ENCODE measurements around the gene NFU1. TPM values are rescaled to one million over a fixed set of nuclear protein-coding genes. Genes with fewer than 3 reads are reported as not detected.

The NFU1 gene
- total RNA-seq, 2 experiments from 2014 or later: 37.8 to 44.5 TPM

GRCh38 chr2:69411120-69411519 is 26.1 kb downstream of the NFU1 start:
- intact Hi-C loops (cut with micrococcal nuclease): no loop called here
- Mint-ChIP-seq H3K27ac (no peak overlapping the region), H3K27me3 (no peaks in the 10 kb centered on the region), H3K4me3 (no peak overlapping the region), H3K36me3 (peaks cover 13% of the 10 kb centered on the region), H3K9me3 (no peaks in the 10 kb centered on the region), H3K4me1 (ENCODE audit: low read depth) (peaks cover 4% of the 10 kb centered on the region)
- CTCF ChIA-PET: no interaction called here
- POLR2A ChIA-PET: no interaction called here
- no peak for DNase-seq

- peaks cover 27% of the 10 kb centered on the region for H3K36me3 Mint-ChIP-seq
These were observed 31.9 kb downstream of the NFU1 start for GRCh38 chr2:69405306-69405705.

GRCh38 chr2:69400121-69400520 is 37.1 kb downstream of the NFU1 start:
- peaks cover 25% of the 10 kb centered on the region for H3K36me3 Mint-ChIP-seq
- H3K27me3 Mint-ChIP-seq: no peaks in the 10 kb centered on the region
- CTCF ChIA-PET: interaction anchor here (0.7 to 1.4 kb wide), 3 partner anchors 19 to 165 kb away, joined by 3 to 4 read pairs (median 4); no protein-coding TSS in a partner anchor
- H3K27ac Mint-ChIP-seq: no peak overlapping the region
- H3K4me1 Mint-ChIP-seq (ENCODE audit: low read depth): no peaks in the 10 kb centered on the region
- no peak for DNase-seq
- H3K9me3 Mint-ChIP-seq: no peaks in the 10 kb centered on the region
- intact Hi-C loops (cut with micrococcal nuclease): no loop called here
- POLR2A ChIA-PET: interaction anchor here (0.6 kb wide), 1 partner anchor 178 kb away, joined by 3 read pairs; no protein-coding TSS in a partner anchor
- H3K4me3 Mint-ChIP-seq: no peak overlapping the region

More at GRCh38 chr2:69405306-69405705, 31.9 kb downstream of the NFU1 start:
- H3K4me3 Mint-ChIP-seq: no peak overlapping the region
- no peak for DNase-seq
- no peak overlapping the region for H3K27ac Mint-ChIP-seq
- peaks cover 4% of the 10 kb centered on the region for H3K4me1 Mint-ChIP-seq (ENCODE audit: low read depth)
- no peaks in the 10 kb centered on the region for H3K27me3 Mint-ChIP-seq
- POLR2A ChIA-PET: no interaction called here
- intact Hi-C loops (cut with micrococcal nuclease): no loop called here
- no peaks in the 10 kb centered on the region for H3K9me3 Mint-ChIP-seq
- CTCF ChIA-PET: interaction anchor here (1.1 kb wide), 1 partner anchor 29 kb away, joined by 4 read pairs; no protein-coding TSS in a partner anchor

- H3K4me3 Mint-ChIP-seq: no peak overlapping the region
- H3K27ac Mint-ChIP-seq: no peak overlapping the region
- DNase-seq: no peak
- H3K27me3 Mint-ChIP-seq: no peaks in the 10 kb centered on the region
- CTCF ChIA-PET: no interaction called here
- no peaks in the 10 kb centered on the region for H3K4me1 Mint-ChIP-seq (ENCODE audit: low read depth)
- intact Hi-C loops (cut with micrococcal nuclease): no loop called here
- peaks cover 22% of the 10 kb centered on the region for H3K36me3 Mint-ChIP-seq
- POLR2A ChIA-PET: no interaction called here
- H3K9me3 Mint-ChIP-seq: no peaks in the 10 kb centered on the region
These were observed 40.0 kb downstream of the NFU1 start for GRCh38 chr2:69397234-69397633.

- Mint-ChIP-seq H3K9me3 (no peaks in the 10 kb centered on the region), H3K36me3 (peaks cover 20% of the 10 kb centered on the region), H3K27me3 (no peaks in the 10 kb centered on the region), H3K4me1 (ENCODE audit: low read depth) (no peaks in the 10 kb centered on the region), H3K4me3 (no peak overlapping the region), H3K27ac (no peak overlapping the region)
- intact Hi-C loops (cut with micrococcal nuclease): no loop called here
- DNase-seq: no peak
- ChIA-PET POLR2A (no interaction called here), CTCF (no interaction called here)
These were observed 41.4 kb downstream of the NFU1 start for GRCh38 chr2:69395866-69396265.

- Mint-ChIP-seq H3K36me3 (peaks cover 17% of the 10 kb centered on the region), H3K27ac (no peak overlapping the region), H3K4me1 (ENCODE audit: low read depth) (no peaks in the 10 kb centered on the region), H3K27me3 (no peaks in the 10 kb centered on the region), H3K9me3 (no peaks in the 10 kb centered on the region), H3K4me3 (no peak overlapping the region)
- ChIA-PET POLR2A (no interaction called here), CTCF (no interaction called here)
- intact Hi-C loops (cut with micrococcal nuclease): loop anchor here (5.0 kb wide), 1 partner anchor 33 kb away; no protein-coding TSS in a partner anchor
- no peak for DNase-seq
These were observed 43.3 kb downstream of the NFU1 start for GRCh38 chr2:69393963-69394362.

- Mint-ChIP-seq H3K27me3 (no peaks in the 10 kb centered on the region), H3K4me1 (ENCODE audit: low read depth) (peaks cover 19% of the 10 kb centered on the region), H3K27ac (no peak overlapping the region), H3K36me3 (peaks cover 10% of the 10 kb centered on the region), H3K4me3 (no peak overlapping the region), H3K9me3 (no peaks in the 10 kb centered on the region)
- intact Hi-C loops (cut with micrococcal nuclease): loop anchor here (5.0 kb wide), 1 partner anchor 37 kb away; no protein-coding TSS in a partner anchor
- no peak for DNase-seq
- CTCF ChIA-PET: interaction anchor here (0.9 to 1.6 kb wide), 6 partner anchors 9 to 334 kb away, joined by 3 to 10 read pairs (median 4); partner anchors contain the start of gene NFU1
- POLR2A ChIA-PET: no interaction called here
These were observed 46.8 kb downstream of the NFU1 start for GRCh38 chr2:69390471-69390870.

GRCh38 chr2:69390001-69390400 is 47.2 kb downstream of the NFU1 start:
- H3K4me1 Mint-ChIP-seq (ENCODE audit: low read depth): peaks cover 20% of the 10 kb centered on the region
- no peak for DNase-seq
- ChIA-PET CTCF (interaction anchor here (1.0 to 1.6 kb wide), 4 partner anchors 9 to 47 kb away, joined by 3 to 10 read pairs (median 3); partner anchors contain the start of gene NFU1), POLR2A (interaction anchor here (0.6 kb wide), 1 partner anchor 86 kb away, joined by 3 read pairs; no protein-coding TSS in a partner anchor)
- intact Hi-C loops (cut with micrococcal nuclease): loop anchor here (5.0 kb wide), 1 partner anchor 37 kb away; no protein-coding TSS in a partner anchor
- peaks cover 8% of the 10 kb centered on the region for H3K36me3 Mint-ChIP-seq
- no peaks in the 10 kb centered on the region for H3K27me3 Mint-ChIP-seq
- no peak overlapping the region for H3K27ac Mint-ChIP-seq
- H3K4me3 Mint-ChIP-seq: no peak overlapping the region
- H3K9me3 Mint-ChIP-seq: no peaks in the 10 kb centered on the region

- Mint-ChIP-seq H3K4me1 (ENCODE audit: low read depth) (peaks cover 22% of the 10 kb centered on the region), H3K36me3 (peaks cover 3% of the 10 kb centered on the region), H3K9me3 (no peaks in the 10 kb centered on the region), H3K27me3 (no peaks in the 10 kb centered on the region), H3K4me3 (no peak overlapping the region), H3K27ac (no peak overlapping the region)
- intact Hi-C loops (cut with micrococcal nuclease): loop anchor here (10.0 kb wide), 3 partner anchors 256 to 756 kb away; partner anchors contain the start of genes AAK1 and PCBP1
- ChIA-PET CTCF (interaction anchor here (1.2 to 1.7 kb wide), 3 partner anchors 10 to 176 kb away, joined by 3 to 4 read pairs (median 3); no protein-coding TSS in a partner anchor), POLR2A (interaction anchor here (0.6 kb wide), 2 partner anchors 47 to 87 kb away, joined by 3 read pairs; no protein-coding TSS in a partner anchor)
- DNase-seq: no peak
These were observed 48.0 kb downstream of the NFU1 start for GRCh38 chr2:69389271-69389670.

- Mint-ChIP-seq H3K4me1 (ENCODE audit: low read depth) (peaks cover 31% of the 10 kb centered on the region), H3K36me3 (peaks cover 2% of the 10 kb centered on the region), H3K9me3 (no peaks in the 10 kb centered on the region), H3K27me3 (no peaks in the 10 kb centered on the region), H3K4me3 (peak overlapping the region; percentile 85), H3K27ac (peak overlapping the region; percentile 80)
- CTCF ChIA-PET: interaction anchor here (1.7 kb wide), 1 partner anchor 178 kb away, joined by 4 read pairs; no protein-coding TSS in a partner anchor
- no peak for DNase-seq
- intact Hi-C loops (cut with micrococcal nuclease): loop anchor here (1.0 to 10.0 kb wide), 4 partner anchors 49 to 757 kb away; partner anchors contain the start of genes AAK1, NFU1 and PCBP1
- POLR2A ChIA-PET: interaction anchor here (1.3 kb wide), 1 partner anchor 49 kb away, joined by 4 read pairs; the partner anchor contains the start of gene NFU1
These were observed 49.3 kb downstream of the NFU1 start for GRCh38 chr2:69387770-69388481.

- CTCF ChIA-PET: interaction anchor here (0.6 to 1.4 kb wide), 3 partner anchors 12 to 992 kb away, joined by 3 to 13 read pairs (median 3); partner anchors contain the start of gene ANXA4
- peak; percentile 95 for DNase-seq
- peak within 1 kb of the TSS; percentile 80 for H3K27ac Mint-ChIP-seq
- H3K9me3 Mint-ChIP-seq: no peaks in the 10 kb centered on the region
- H3K27me3 Mint-ChIP-seq: no peaks in the 10 kb centered on the region
- H3K36me3 Mint-ChIP-seq: peaks cover 7% of the 10 kb centered on the region
- H3K4me3 Mint-ChIP-seq: peak within 1 kb of the TSS; percentile 85
- POLR2A ChIA-PET: interaction anchor here (1.5 kb wide), 1 partner anchor 50 kb away, joined by 6 read pairs; the partner anchor contains the start of gene NFU1
- intact Hi-C loops (cut with micrococcal nuclease): loop anchor here (1.0 to 10.0 kb wide), 4 partner anchors 50 to 758 kb away; partner anchors contain the start of genes AAK1, NFU1 and PCBP1
- peaks cover 39% of the 10 kb centered on the region for H3K4me1 Mint-ChIP-seq (ENCODE audit: low read depth)
These were observed 50.2 kb downstream of the NFU1 start, which contains the start of gene GFPT1 for GRCh38 chr2:69386789-69387734. Gene GFPT1 (minus strand): TSS chr2:69387227. CDS start chr2:69387071, 156 bp downstream.

Measured in activated CD4-positive, alpha-beta memory T cell treated with anti-CD3 and anti-CD28 coated beads for 36 hours (primary cell).